Smooth muscle cell (in vitro differentiated cells): ENCODE data around the gene HERPUD2. TPM values are rescaled to one million over a fixed set of nuclear protein-coding genes. Genes with fewer than 3 reads are reported as not detected.
A peak's percentile ranks its signal among the peaks of the same experiment; 100 is the strongest.

Source experiments
- DNase-seq: peaks from one replicate; lab custom pipeline; 2025; ENCODE audit not compliant: unreplicated experiment; lab: John Stamatoyannopoulos, UW
- H2AFZ ChIP-seq: fragments of 200-600 bp; sonication (generic); 2 replicates; pipeline ENCODE4 v1.6.0; 2016; ENCODE audit warnings: antibody characterized with exemption, low read depth, mild to moderate bottlenecking
- H3F3A ChIP-seq: fragments of 200-600 bp; sonication (generic); 2 replicates; pipeline ENCODE4 v1.6.0; 2017; ENCODE audit warnings: antibody characterized with exemption, low read depth
- H3K27ac ChIP-seq: fragments of 200-600 bp; sonication (generic); 2 replicates; pipeline ENCODE4 v1.5.1; 2016; ENCODE audit warnings: low read depth, mild to moderate bottlenecking
- H3K27me3 ChIP-seq: fragments of 200-600 bp; sonication (generic); 2 replicates; pipeline ENCODE4 v1.6.1; 2016; ENCODE audit warnings: low read depth, mild to moderate bottlenecking
- H3K36me3 ChIP-seq: fragments of 200-600 bp; sonication (generic); 2 replicates; pipeline ENCODE4 v1.5.1; 2016; ENCODE audit warnings: low read depth
- H3K4me1 ChIP-seq: fragments of 200-600 bp; sonication (generic); 2 replicates; pipeline ENCODE4 v1.5.1; 2016; ENCODE audit warnings: low read depth
- H3K4me2 ChIP-seq: fragments of 200-600 bp; sonication (generic); 2 replicates; pipeline ENCODE4 v1.6.0; 2016; ENCODE audit warnings: mild to moderate bottlenecking
- H3K4me3 ChIP-seq: fragments of 200-600 bp; sonication (generic); 2 replicates; pipeline ENCODE4 v1.5.1; 2016; ENCODE audit warnings: mild to moderate bottlenecking
- H3K79me2 ChIP-seq: fragments of 200-600 bp; sonication (generic); 2 replicates; pipeline ENCODE4 v1.6.0; 2016; ENCODE audit warnings: low read depth, mild to moderate bottlenecking
- H3K9ac ChIP-seq: fragments of 200-600 bp; sonication (generic); 2 replicates; pipeline ENCODE4 v1.6.0; 2016; ENCODE audit warnings: low read depth
- H3K9me3 ChIP-seq: fragments of 200-600 bp; sonication (generic); replicated peaks from 2 replicates; pipeline ENCODE4 v1.5.1; 2016; ENCODE audit warnings: low read depth
- H4K20me1 ChIP-seq: fragments of 200-600 bp; sonication (generic); 2 replicates; pipeline ENCODE4 v1.6.0; 2016; ENCODE audit warnings: low read depth
- CTCF ChIP-seq: fragments of 200-600 bp; sonication (generic); IDR thresholded peaks from 2 replicates; pipeline ENCODE4 v1.5.1; 2017; ENCODE audit warnings: borderline replicate concordance, mild to moderate bottlenecking, antibody characterized with exemption; ENCODE audit not compliant: insufficient read depth, poor library complexity, severe bottlenecking
- WGBS: methylation state at CpG from one replicate; pipeline ENCODE4 v1.1.7; 2016; ENCODE audit warnings: low lambda C conversion rate; 5-methylcytosine and 5-hydroxymethylcytosine counted together
- polyA plus RNA-seq: library from polyadenylated mRNA; unstranded; fragments of >200 nt; fragmentation: Nextera tagmentation; extraction: Ambion mirVana; gene quantifications from 2 replicates; pipeline ENCODE4 v1.2.1, GENCODE V29; 2016
- total RNA-seq: library from RNA; depleted of rRNA; stranded (reverse); fragments of >200 nt; gene quantifications from 2 replicates; pipeline ENCODE4 v1.2.3, GENCODE V29; 2014

The HERPUD2 gene
- total and polyA plus RNA-seq, 2 experiments from 2014 or later: 23.2 to 28.1 TPM

DNA sequence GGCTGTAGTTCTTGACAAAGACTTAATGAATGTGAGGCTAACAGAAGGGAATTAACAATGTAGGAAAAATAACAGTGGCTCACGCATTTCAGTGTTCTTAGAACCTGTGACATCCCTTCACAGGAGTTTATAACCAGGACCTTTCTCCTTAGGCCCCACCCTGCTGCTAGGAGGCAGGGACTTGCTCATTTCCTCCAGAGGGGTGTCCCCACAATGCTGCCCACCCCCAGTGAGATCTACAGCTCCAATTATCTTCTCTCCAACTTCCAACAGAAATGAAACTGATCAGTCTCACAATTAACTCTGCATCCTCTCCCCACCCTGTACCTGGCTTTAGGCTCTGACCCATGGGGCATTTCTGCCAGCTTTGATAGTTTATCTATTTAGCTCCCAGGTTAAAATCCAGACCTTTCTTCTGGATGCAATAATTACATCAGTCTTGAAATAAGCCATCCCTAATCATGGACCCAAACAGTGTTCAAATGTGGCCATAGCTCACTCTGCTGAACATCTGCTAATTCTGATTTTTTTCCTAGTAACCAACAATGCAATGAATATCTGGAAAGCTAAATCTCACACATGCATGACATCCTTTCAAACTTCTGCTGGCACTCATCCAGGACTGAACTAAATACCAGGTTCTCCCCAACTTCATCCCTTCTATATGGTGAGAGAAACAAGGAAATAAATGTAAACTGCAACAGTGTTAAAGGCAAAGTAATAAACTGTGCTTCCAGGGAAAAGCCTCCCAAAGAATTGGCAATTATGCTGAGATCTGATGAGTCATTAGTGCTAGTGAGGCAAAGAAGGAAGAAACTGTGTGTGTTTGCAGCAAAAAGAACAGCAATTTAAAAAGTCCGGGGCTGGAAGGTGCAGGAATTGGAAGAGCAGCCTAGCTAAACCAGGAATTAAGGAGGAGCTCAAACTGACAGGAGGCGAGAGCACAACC lies 64.6 kb downstream of the HERPUD2 start:
- WGBS: 76% methylated on average over 3 of the region's 3 CpGs
- no peak for TF ChIP-seq CTCF
- H4K20me1 ChIP-seq: no peaks in the 10 kb centered on the region
- no peaks in the 10 kb centered on the region for H3F3A ChIP-seq
- H3K4me3 ChIP-seq: no peak overlapping the region
- no peaks in the 10 kb centered on the region for H3K4me1 ChIP-seq
- H3K27ac ChIP-seq: no peak overlapping the region
- H2AFZ ChIP-seq: no peak overlapping the region
- H3K9me3 ChIP-seq: no peaks in the 10 kb centered on the region
- peaks cover 20% of the 10 kb centered on the region for H3K36me3 ChIP-seq
- DNase-seq: no peak
- no peaks in the 10 kb centered on the region for H3K79me2 ChIP-seq
- no peak overlapping the region for H3K4me2 ChIP-seq
- H3K27me3 ChIP-seq: no peaks in the 10 kb centered on the region
- H3K9ac ChIP-seq: no peak overlapping the region

- no peak overlapping the region for H3K4me2 ChIP-seq
- no peak overlapping the region for H2AFZ ChIP-seq
- H3K27me3 ChIP-seq: no peaks in the 10 kb centered on the region
- no peak overlapping the region for H3K4me3 ChIP-seq
- no peaks in the 10 kb centered on the region for H3K79me2 ChIP-seq
- no peak overlapping the region for H3K27ac ChIP-seq
- WGBS: 49% methylated on average over 16 of the region's 16 CpGs
- TF ChIP-seq CTCF: peak; percentile 93
- H3K9me3 ChIP-seq: no peaks in the 10 kb centered on the region
- no peaks in the 10 kb centered on the region for H3F3A ChIP-seq
- H3K4me1 ChIP-seq: no peaks in the 10 kb centered on the region
- no peak overlapping the region for H3K9ac ChIP-seq
- no peaks in the 10 kb centered on the region for H3K36me3 ChIP-seq
- no peaks in the 10 kb centered on the region for H4K20me1 ChIP-seq
- no peak for DNase-seq
Observed at GRCh38 chr7:35624299-35625186, 70.4 kb downstream of the HERPUD2 start.

DNA sequence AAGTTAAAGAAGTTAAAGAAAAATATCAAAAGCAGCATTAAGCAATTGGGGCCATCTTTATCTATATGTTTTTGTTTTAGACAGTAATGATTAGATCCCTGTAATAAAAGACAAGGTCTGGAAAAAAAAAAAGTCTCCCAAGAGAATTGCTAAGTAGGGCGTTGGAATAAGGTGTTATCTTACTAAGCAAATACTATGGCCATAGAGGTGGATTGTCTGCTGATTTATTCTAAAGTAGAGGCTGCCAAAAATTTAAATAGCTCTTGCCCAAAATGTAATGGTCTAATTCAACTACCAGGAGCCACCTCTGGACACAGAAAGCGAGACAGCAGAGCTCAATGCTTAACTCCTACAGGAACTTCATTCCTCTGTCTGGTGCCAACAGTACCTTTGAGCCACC lies 71.6 kb downstream of the HERPUD2 start:
- Histone ChIP-seq H3K9ac (no peak overlapping the region), H3F3A (no peaks in the 10 kb centered on the region), H3K4me1 (no peaks in the 10 kb centered on the region), H3K27me3 (no peaks in the 10 kb centered on the region), H3K4me2 (no peak overlapping the region), H3K27ac (no peak overlapping the region), H3K9me3 (no peaks in the 10 kb centered on the region), H2AFZ (no peak overlapping the region), H3K4me3 (no peak overlapping the region), H3K36me3 (no peaks in the 10 kb centered on the region), H4K20me1 (no peaks in the 10 kb centered on the region), H3K79me2 (no peaks in the 10 kb centered on the region)
- DNase-seq: no peak
- no peak for TF ChIP-seq CTCF
- WGBS: 81% methylated on average over 2 of the region's 2 CpGs
